ENCODE results near the gene AQP5.
"Not testable (repeated sequence)": the region's sequence is repeated elsewhere in the genome, so short reads cannot be mapped to it uniquely, and the experiment has no call there.

AQP5 gene

GRCh38 chr12:49984476-49985359 is 23.0 kb downstream of the AQP5 start:
- WGBS, 2 experiments (ENCODE audit: insufficient coverage in 2 of 2), result 81 to 90% methylated on average over 5 to 9 of the region's 9 CpGs
- H3K27ac ChIP-seq (ENCODE audit: low read depth, low read length, severe bottlenecking), result peak overlapping the region; percentile 84

GRCh38 chr12:49985981-49986380 is 24.3 kb downstream of the AQP5 start:
- Histone ChIP-seq H3K27ac (ENCODE audit: low read depth, low read length, severe bottlenecking) (no peak overlapping the region), H3K36me3 (ENCODE audit: control insufficient read depth, insufficient read depth, low read length) (peaks cover 52% of the 10 kb centered on the region), H3K4me3 (ENCODE audit: extremely low read depth, insufficient read depth, low read length, poor library complexity, severe bottlenecking) (no peak overlapping the region), H3K9me3 (ENCODE audit: control insufficient read depth, low read length) (no peaks in the 10 kb centered on the region), H3K4me1 (ENCODE audit: control insufficient read depth, insufficient read depth, low read length, poor library complexity, severe bottlenecking) (peaks cover 35% of the 10 kb centered on the region)
- WGBS, 2 experiments (ENCODE audit: insufficient coverage in 2 of 2), result 92 to 98% methylated on average over 5 of the region's 5 CpGs

More at GRCh38 chr12:49984476-49985359, 23.0 kb downstream of the AQP5 start:
- Histone ChIP-seq H3K36me3 (ENCODE audit: control insufficient read depth, insufficient read depth, low read length) (peaks cover 39% of the 10 kb centered on the region), H3K4me1 (ENCODE audit: control insufficient read depth, insufficient read depth, low read length, poor library complexity, severe bottlenecking) (peaks cover 47% of the 10 kb centered on the region), H3K9me3 (ENCODE audit: control insufficient read depth, low read length) (no peaks in the 10 kb centered on the region), H3K4me3 (ENCODE audit: extremely low read depth, insufficient read depth, low read length, poor library complexity, severe bottlenecking) (no peak overlapping the region)

- not testable (repeated sequence) for H3K27ac ChIP-seq (ENCODE audit: low read depth, low read length, severe bottlenecking); H3K4me3 ChIP-seq (ENCODE audit: extremely low read depth, insufficient read depth, low read length, poor library complexity, severe bottlenecking); H3K9me3 ChIP-seq (ENCODE audit: control insufficient read depth, low read length)
- peaks cover 54% of the 10 kb centered on the region for H3K36me3 ChIP-seq (ENCODE audit: control insufficient read depth, insufficient read depth, low read length)
- 90 to 100% methylated on average over 1 to 2 of the region's 3 CpGs for WGBS, 2 experiments (ENCODE audit: insufficient coverage in 2 of 2)
- H3K4me1 ChIP-seq (ENCODE audit: control insufficient read depth, insufficient read depth, low read length, poor library complexity, severe bottlenecking), result peaks cover 33% of the 10 kb centered on the region
Measured at GRCh38 chr12:49986476-49986875, 24.8 kb downstream of the AQP5 start.

GRCh38 chr12:49987625-49988303 is 26.1 kb downstream of the AQP5 start:
- WGBS, 2 experiments (ENCODE audit: insufficient coverage in 2 of 2), result 89 to 91% methylated on average over 4 of the region's 4 CpGs

GRCh38 chr12:49989400-49989799 is 27.7 kb downstream of the AQP5 start:
- H3K4me1 ChIP-seq (ENCODE audit: control insufficient read depth, insufficient read depth, low read length, poor library complexity, severe bottlenecking), result peaks cover 18% of the 10 kb centered on the region
- WGBS, 2 experiments (ENCODE audit: insufficient coverage in 2 of 2), result 100% methylated on average over 1 of the region's 2 CpGs; no CpG with 5 or more reads in 1 of the 2 experiments
- peaks cover 84% of the 10 kb centered on the region for H3K36me3 ChIP-seq (ENCODE audit: control insufficient read depth, insufficient read depth, low read length)
- H3K4me3 ChIP-seq (ENCODE audit: extremely low read depth, insufficient read depth, low read length, poor library complexity, severe bottlenecking); H3K27ac ChIP-seq (ENCODE audit: low read depth, low read length, severe bottlenecking); H3K9me3 ChIP-seq (ENCODE audit: control insufficient read depth, low read length): not testable (repeated sequence)

More at GRCh38 chr12:49987625-49988303, 26.1 kb downstream of the AQP5 start:
- peaks cover 67% of the 10 kb centered on the region for H3K36me3 ChIP-seq (ENCODE audit: control insufficient read depth, insufficient read depth, low read length)
- no peak overlapping the region for H3K27ac ChIP-seq (ENCODE audit: low read depth, low read length, severe bottlenecking)
- H3K4me3 ChIP-seq (ENCODE audit: extremely low read depth, insufficient read depth, low read length, poor library complexity, severe bottlenecking), result no peak overlapping the region
- H3K9me3 ChIP-seq (ENCODE audit: control insufficient read depth, low read length), result no peaks in the 10 kb centered on the region
- H3K4me1 ChIP-seq (ENCODE audit: control insufficient read depth, insufficient read depth, low read length, poor library complexity, severe bottlenecking), result peaks cover 30% of the 10 kb centered on the region

- Histone ChIP-seq H3K36me3 (ENCODE audit: control insufficient read depth, insufficient read depth, low read length) (peaks cover 91% of the 10 kb centered on the region), H3K4me1 (ENCODE audit: control insufficient read depth, insufficient read depth, low read length, poor library complexity, severe bottlenecking) (peaks cover 10% of the 10 kb centered on the region), H3K27ac (ENCODE audit: low read depth, low read length, severe bottlenecking) (no peak overlapping the region), H3K9me3 (ENCODE audit: control insufficient read depth, low read length) (no peaks in the 10 kb centered on the region), H3K4me3 (ENCODE audit: extremely low read depth, insufficient read depth, low read length, poor library complexity, severe bottlenecking) (no peak overlapping the region)
- 100% methylated on average over 1 of the region's 4 CpGs; no CpG with 5 or more reads in 1 of the 2 experiments for WGBS, 2 experiments (ENCODE audit: insufficient coverage in 2 of 2)
Measured at GRCh38 chr12:49990273-49990672, 28.6 kb downstream of the AQP5 start.

GRCh38 chr12:49998453-49998852 is 36.8 kb downstream of the AQP5 start:
- no peak overlapping the region for H3K4me3 ChIP-seq (ENCODE audit: extremely low read depth, insufficient read depth, low read length, poor library complexity, severe bottlenecking)
- no peaks in the 10 kb centered on the region for H3K4me1 ChIP-seq (ENCODE audit: control insufficient read depth, insufficient read depth, low read length, poor library complexity, severe bottlenecking)
- H3K9me3 ChIP-seq (ENCODE audit: control insufficient read depth, low read length), result no peaks in the 10 kb centered on the region
- H3K27ac ChIP-seq (ENCODE audit: low read depth, low read length, severe bottlenecking), result no peak overlapping the region
- 73 to 100% methylated on average over 2 of the region's 2 CpGs for WGBS, 2 experiments (ENCODE audit: insufficient coverage in 2 of 2)
- peaks cover 91% of the 10 kb centered on the region for H3K36me3 ChIP-seq (ENCODE audit: control insufficient read depth, insufficient read depth, low read length)

GRCh38 chr12:50003595-50003994 is 41.9 kb downstream of the AQP5 start:
- Histone ChIP-seq H3K9me3 (ENCODE audit: control insufficient read depth, low read length) (no peaks in the 10 kb centered on the region), H3K4me3 (ENCODE audit: extremely low read depth, insufficient read depth, low read length, poor library complexity, severe bottlenecking) (no peak overlapping the region), H3K4me1 (ENCODE audit: control insufficient read depth, insufficient read depth, low read length, poor library complexity, severe bottlenecking) (peaks cover 4% of the 10 kb centered on the region), H3K36me3 (ENCODE audit: control insufficient read depth, insufficient read depth, low read length) (peaks cover 77% of the 10 kb centered on the region), H3K27ac (ENCODE audit: low read depth, low read length, severe bottlenecking) (no peak overlapping the region)
- WGBS, 2 experiments (ENCODE audit: insufficient coverage in 2 of 2), result no CpG with 5 or more reads among the region's 2 CpGs

GRCh38 chr12:50004696-50005095 is 43.0 kb downstream of the AQP5 start:
- Histone ChIP-seq H3K4me1 (ENCODE audit: control insufficient read depth, insufficient read depth, low read length, poor library complexity, severe bottlenecking) (peaks cover 4% of the 10 kb centered on the region), H3K4me3 (ENCODE audit: extremely low read depth, insufficient read depth, low read length, poor library complexity, severe bottlenecking) (no peak overlapping the region), H3K27ac (ENCODE audit: low read depth, low read length, severe bottlenecking) (no peak overlapping the region), H3K9me3 (ENCODE audit: control insufficient read depth, low read length) (no peaks in the 10 kb centered on the region), H3K36me3 (ENCODE audit: control insufficient read depth, insufficient read depth, low read length) (peaks cover 75% of the 10 kb centered on the region)

- peaks cover 77% of the 10 kb centered on the region for H3K36me3 ChIP-seq (ENCODE audit: control insufficient read depth, insufficient read depth, low read length)
- H3K4me3 ChIP-seq (ENCODE audit: extremely low read depth, insufficient read depth, low read length, poor library complexity, severe bottlenecking), result no peak overlapping the region
- 94 to 98% methylated on average over 3 of the region's 3 CpGs for WGBS, 2 experiments (ENCODE audit: insufficient coverage in 2 of 2)
- no peak overlapping the region for H3K27ac ChIP-seq (ENCODE audit: low read depth, low read length, severe bottlenecking)
- H3K9me3 ChIP-seq (ENCODE audit: control insufficient read depth, low read length), result no peaks in the 10 kb centered on the region
- H3K4me1 ChIP-seq (ENCODE audit: control insufficient read depth, insufficient read depth, low read length, poor library complexity, severe bottlenecking), result peaks cover 4% of the 10 kb centered on the region
Measured at GRCh38 chr12:50005175-50005574, 43.5 kb downstream of the AQP5 start.

GRCh38 chr12:50006280-50006679 is 44.6 kb downstream of the AQP5 start:
- peaks cover 4% of the 10 kb centered on the region for H3K4me1 ChIP-seq (ENCODE audit: control insufficient read depth, insufficient read depth, low read length, poor library complexity, severe bottlenecking)
- H3K27ac ChIP-seq (ENCODE audit: low read depth, low read length, severe bottlenecking), result no peak overlapping the region
- WGBS, 2 experiments (ENCODE audit: insufficient coverage in 2 of 2), result 87 to 100% methylated on average over 5 of the region's 7 CpGs
- no peaks in the 10 kb centered on the region for H3K9me3 ChIP-seq (ENCODE audit: control insufficient read depth, low read length)
- H3K36me3 ChIP-seq (ENCODE audit: control insufficient read depth, insufficient read depth, low read length), result peaks cover 75% of the 10 kb centered on the region
- no peak overlapping the region for H3K4me3 ChIP-seq (ENCODE audit: extremely low read depth, insufficient read depth, low read length, poor library complexity, severe bottlenecking)

Data from mesodermal cell (in vitro differentiated cells).